ENCODE results near the gene DENND5B.
"Not testable (repeated sequence)": the region's sequence is repeated elsewhere in the genome, so short reads cannot be mapped to it uniquely, and the experiment has no call there.

The DENND5B gene

GRCh38 chr12:31557707-31558106, 33.2 kb downstream of the DENND5B start:
- DNase-seq (ENCODE audit: low read depth) = no peak

DNA sequence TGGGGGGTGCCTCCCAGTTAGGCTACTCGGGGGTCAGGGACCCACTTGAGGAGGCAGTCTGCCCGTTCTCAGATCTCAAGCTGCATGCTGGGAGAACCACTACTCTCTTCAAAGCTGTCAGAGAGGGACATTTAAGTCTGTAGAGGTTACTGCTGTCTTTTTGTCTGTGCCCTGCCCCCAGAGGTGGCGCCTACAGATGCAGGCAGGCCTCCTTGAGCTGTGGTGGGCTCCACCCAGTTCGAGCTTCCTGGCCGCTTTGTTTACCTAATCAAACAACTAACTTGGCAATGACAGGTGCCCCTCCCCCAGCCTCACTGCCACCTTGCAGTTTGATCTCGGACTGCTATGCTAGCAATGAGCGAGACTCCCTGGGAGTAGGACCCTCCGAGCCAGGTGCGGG, 35.5 kb downstream of the DENND5B start:
- DNase-seq (ENCODE audit: low read depth) = not testable (repeated sequence)

- not testable (repeated sequence) for DNase-seq (ENCODE audit: low read depth)
These were observed 40.3 kb downstream of the DENND5B start for GRCh38 chr12:31550590-31550989.

DNA sequence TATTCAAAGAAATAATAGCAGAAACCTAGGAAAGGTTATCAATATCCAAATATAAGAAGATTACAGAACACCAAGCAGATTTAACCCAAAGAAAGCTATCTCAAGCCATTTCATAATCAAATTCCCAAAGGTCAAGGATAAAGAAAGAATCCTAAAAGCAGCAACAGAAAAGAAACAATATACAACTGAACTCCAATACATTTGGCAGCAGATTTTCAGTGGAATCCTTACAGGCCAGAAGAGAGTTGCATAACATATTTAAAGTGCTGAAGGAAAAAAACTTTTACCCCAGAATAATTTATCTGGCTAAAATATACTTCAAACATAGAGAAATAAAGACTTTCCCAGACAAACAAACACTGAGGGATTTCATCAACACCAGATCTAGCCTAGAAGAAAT, 54.3 kb downstream of the DENND5B start:
- DNase-seq (ENCODE audit: low read depth) = no peak

GRCh38 chr12:31533470-31533869, 57.5 kb downstream of the DENND5B start:
- no peak for DNase-seq (ENCODE audit: low read depth)

- no peak for DNase-seq (ENCODE audit: low read depth)
These were observed 59.0 kb downstream of the DENND5B start for GRCh38 chr12:31531893-31532292.

DNA sequence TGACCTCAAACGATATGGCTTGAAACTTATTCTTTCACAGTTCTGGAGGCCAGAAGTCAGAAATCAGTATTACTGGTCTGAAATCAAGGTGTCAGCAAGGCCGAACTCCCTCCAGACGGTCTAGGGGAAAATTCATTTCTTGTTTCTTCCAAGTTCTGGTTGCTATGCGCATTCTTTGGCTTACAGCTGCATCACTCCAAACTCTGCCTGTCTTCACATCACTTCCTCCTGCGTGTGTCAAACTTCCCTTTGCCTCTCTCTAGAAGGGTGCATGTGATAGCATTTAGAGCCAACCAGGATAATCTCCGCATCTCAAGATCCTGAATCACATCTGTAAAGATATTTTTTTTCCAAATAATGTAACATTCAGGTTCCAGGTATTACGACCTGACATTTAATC, 62.8 kb downstream of the DENND5B start:
- DNase-seq (ENCODE audit: low read depth) = no peak

DNA sequence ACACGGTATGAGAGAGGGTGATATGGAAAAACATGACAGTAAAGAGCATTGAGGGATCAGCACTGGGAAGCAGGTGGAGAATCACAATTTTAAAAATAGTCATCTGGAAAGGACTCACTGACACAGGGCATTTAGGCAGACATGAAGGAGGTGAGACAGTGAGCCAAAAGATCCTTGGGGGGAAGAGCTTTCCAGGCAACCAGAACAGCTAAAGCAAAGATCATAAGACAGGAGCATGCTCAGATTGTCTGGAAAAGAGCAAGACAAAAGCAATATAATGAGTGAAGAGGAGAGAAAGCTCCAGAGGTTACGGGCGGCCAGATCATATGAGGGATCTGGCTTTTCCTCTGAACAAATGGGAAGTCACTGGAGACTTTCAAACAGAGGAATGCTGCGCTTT, 63.9 kb downstream of the DENND5B start:
- DNase-seq (ENCODE audit: low read depth) = no peak

DNA sequence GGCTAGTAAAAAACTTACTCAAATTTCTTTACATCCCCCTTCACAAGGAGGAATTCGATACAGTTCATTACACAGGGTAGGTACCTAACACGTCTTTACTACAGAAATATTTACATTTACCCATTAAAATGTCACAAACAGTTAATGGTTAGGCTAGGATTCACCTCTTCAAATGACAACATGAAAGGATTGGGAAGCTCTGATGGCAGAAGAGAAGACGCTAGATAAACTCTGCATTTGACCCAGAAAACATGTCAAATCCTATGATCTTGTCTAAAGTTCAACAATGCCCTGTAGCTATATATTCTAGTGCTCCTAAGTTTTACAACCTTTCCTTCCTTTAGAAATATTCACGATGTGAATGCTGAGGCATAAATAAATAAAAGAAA, 64.8 kb downstream of the DENND5B start:
- no peak for DNase-seq (ENCODE audit: low read depth)

GRCh38 chr12:31525496-31526157, 65.3 kb downstream of the DENND5B start:
- DNase-seq (ENCODE audit: low read depth) = no peak

- DNase-seq (ENCODE audit: low read depth) = no peak
These were observed 66.0 kb downstream of the DENND5B start for GRCh38 chr12:31524791-31525495.

DNA sequence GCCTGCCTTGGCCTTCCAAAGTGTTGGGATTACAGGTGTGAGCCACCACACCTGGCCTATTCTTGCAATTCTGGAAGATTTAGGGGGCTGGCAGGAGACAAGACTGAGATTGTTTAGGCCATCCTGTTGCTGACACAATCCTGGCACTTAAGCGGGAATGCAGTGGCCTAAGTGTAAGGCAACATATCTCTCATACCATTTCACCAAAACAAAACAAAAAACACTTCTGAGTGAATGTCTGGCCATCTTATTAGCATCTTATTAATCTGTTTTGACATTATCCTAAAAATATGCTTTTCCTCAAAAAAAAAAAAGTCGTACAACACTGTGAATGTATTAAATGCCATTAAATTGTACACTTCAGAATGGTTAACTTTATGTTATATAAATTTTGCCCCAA, 67.6 kb downstream of the DENND5B start:
- DNase-seq (ENCODE audit: low read depth) = no peak

DNA sequence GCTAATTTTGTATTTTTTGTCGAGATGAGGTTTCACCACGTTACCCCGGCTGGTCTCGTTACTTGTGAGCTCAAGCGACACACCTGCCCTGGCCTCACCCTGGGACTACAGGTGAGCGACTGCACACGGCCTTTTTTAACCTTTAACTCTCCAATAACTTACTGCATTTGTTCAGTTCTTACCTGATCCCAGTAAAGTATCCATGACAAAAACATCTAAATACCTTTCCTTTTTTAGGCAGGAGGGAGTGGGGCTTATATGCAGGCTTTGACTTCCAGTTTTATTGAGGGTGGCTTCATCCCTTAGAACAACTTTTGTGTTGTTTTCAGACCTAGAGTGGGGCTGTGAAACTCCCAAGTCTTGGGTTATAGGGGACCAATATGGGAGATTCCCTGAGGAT, 68.3 kb downstream of the DENND5B start:
- no peak for DNase-seq (ENCODE audit: low read depth)

- no peak for DNase-seq (ENCODE audit: low read depth)
These were observed 69.0 kb downstream of the DENND5B start for GRCh38 chr12:31521964-31522363.

- no peak for DNase-seq (ENCODE audit: low read depth)
These were observed 71.4 kb downstream of the DENND5B start for GRCh38 chr12:31519511-31519910.

GRCh38 chr12:31518680-31519227, 72.2 kb downstream of the DENND5B start:
- DNase-seq (ENCODE audit: low read depth) = no peak

- DNase-seq (ENCODE audit: low read depth) = no peak
These were observed 72.9 kb downstream of the DENND5B start for GRCh38 chr12:31517994-31518393.

DNA sequence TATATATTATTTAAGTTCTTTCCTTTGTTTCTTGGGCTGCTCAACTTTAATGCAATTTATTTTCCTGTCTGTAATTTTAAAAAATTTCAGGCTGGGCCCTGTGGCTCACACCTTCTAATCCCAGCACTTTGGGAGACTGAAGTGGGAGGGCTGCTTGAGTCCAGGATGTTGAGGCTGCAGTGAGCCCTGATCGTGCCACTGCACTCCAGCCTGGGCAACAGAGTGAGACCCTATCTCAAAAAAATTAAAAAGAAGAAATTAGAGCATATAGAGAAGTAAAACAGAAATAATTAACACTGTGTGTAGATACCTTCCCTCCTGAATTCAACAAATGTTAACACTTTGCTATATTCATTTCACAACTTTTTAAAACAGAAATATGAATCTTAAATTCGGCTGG, 74.2 kb downstream of the DENND5B start:
- DNase-seq (ENCODE audit: low read depth) = no peak

DNA sequence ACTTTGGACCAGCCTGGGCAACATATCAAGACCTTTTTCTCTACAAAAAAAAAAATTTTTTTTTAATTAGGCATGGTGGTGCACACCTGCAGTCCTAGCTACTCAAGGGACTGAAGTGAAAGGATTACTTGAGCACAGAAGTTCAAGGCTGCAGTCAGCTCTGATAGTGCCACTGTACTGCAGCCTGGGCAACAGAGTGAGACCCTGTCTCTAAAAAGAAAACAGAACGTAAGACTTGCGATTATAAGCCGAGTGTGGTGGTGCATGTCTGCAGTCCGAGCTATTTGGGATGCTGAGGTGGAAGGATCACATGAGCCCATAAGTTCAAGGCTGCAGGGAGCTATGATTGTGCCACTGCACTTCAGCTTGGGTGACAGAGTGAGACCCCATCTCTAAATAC, 76.0 kb downstream of the DENND5B start:
- no peak for DNase-seq (ENCODE audit: low read depth)

DNA sequence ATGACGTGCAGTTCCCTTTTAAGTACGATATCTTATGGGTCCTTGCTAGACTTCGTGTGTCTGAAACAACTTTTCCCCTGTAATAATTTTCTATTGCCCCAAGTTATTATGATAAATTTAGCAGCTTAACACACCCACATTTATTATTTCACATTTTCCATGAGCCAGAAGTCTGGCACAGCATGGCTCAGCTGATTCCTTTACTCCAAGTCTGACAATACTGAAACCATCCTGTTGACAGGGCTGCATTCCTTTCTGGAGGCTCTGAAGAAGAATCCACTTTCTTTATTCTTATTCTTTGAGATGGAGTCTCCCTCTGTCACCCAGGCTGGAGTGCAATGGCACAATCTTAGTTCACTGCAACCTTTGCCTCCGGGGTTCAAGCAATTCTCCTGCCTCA, 80.9 kb downstream of the DENND5B start:
- DNase-seq (ENCODE audit: low read depth) = no peak

- DNase-seq (ENCODE audit: low read depth) = no peak
These were observed 82.3 kb downstream of the DENND5B start for GRCh38 chr12:31508436-31509150.

DNA sequence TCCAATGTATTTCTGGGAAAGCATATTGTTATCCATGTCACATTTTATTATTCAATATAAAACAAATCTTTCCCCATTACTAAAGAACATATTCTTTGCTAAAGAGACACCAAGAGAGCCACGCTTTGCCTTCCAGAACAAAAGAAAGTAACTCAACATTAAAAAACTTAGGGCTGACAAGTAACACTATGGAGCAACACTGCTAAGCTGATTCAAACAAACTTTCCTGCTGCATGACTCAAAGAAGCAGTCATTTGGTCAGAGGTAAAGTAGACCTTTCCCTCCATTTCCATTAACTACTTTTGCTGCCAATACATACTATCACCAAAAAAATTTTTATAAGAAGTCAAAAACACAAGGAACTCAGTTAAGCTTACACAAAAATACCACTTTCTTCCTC, 83.0 kb downstream of the DENND5B start:
- DNase-seq (ENCODE audit: low read depth) = no peak

All from stimulated activated CD8-positive, alpha-beta memory T cell treated with anti-CD3 and anti-CD28 coated beads, Interleukin-15, amount 100 ng/mL, for 1 hour (primary cell).